HCT116 (cell line): ENCODE data around the gene SH2D6. TPM values are rescaled to one million over a fixed set of nuclear protein-coding genes. Genes with fewer than 3 reads are reported as not detected.

ENCODE experiments used
- ATAC-seq: fragments of 200-7000 bp; cut with Tn5 transposase; 2 replicates; pipeline ENCODE4 v1.9.1; 2020; ENCODE audit warnings: mild to moderate bottlenecking, moderate library complexity
- Bru-seq: library from RNA; stranded (reverse); fragments of 400-500 nt; gene quantifications from one replicate; lab custom pipeline; 2021; lab: Mats Ljungman, UMichigan
- BruChase-seq, 2 experiments: library from RNA; stranded (reverse); fragments of 400-500 nt; gene quantifications; one replicate each; lab custom pipeline; 2021; lab: Mats Ljungman, UMichigan
- BruUV-seq: library from RNA; stranded (reverse); fragments of 400-500 nt; replicated peaks from 2 replicates; lab custom pipeline; 2021; lab: Mats Ljungman, UMichigan
- CTCF ChIA-PET: fragments of 300-600 bp; sonication (Branson Sonifier 250); formaldehyde crosslinking; loops from one replicate; lab custom pipeline; 2021; ENCODE audit warnings: antibody characterized with exemption; lab: Charles Lee
- POLR2A ChIA-PET: fragments of 300-600, 350-600 bp; sonication (Branson Sonifier 250); formaldehyde crosslinking; loops from one replicate; lab custom pipeline; 2021; ENCODE audit warnings: antibody characterized with exemption; lab: Charles Lee
- RAD21 ChIA-PET, 2 experiments: fragments of 300-600 bp; sonication (Branson Sonifier 250); formaldehyde crosslinking; loops; one replicate each; lab custom pipeline; 2023; ENCODE audit warnings: low total read pairs in 2 of 2; ENCODE audit not compliant: uncharacterized antibody in 2 of 2, unreplicated experiment in 2 of 2, low non-redundant PET in 1 of 2; lab: Charles Lee
- DNase-seq: peaks from one replicate; pipeline ENCODE4 v3.0.0-alpha.2; 2010; ENCODE audit warnings: low read depth, low spot score
- H2AFZ ChIP-seq: fragments of 200-600 bp; shearing (Covaris generic), sonication (generic); 2 replicates; pipeline ENCODE4 v1.6.1; 2017; ENCODE audit warnings: low read depth, mixed run types, mixed read lengths, antibody characterized with exemption, low read length; ENCODE audit not compliant: poor library complexity, severe bottlenecking
- H3K27ac ChIP-seq: 2 replicates; pipeline ENCODE4 v1.5.1; 2012; ENCODE audit warnings: low read depth, low read length
- H3K27me3 ChIP-seq: fragments of 200-600 bp; sonication (generic); 2 replicates; pipeline ENCODE4 v1.6.1; 2016; ENCODE audit warnings: mixed run types, low read length, mixed read lengths; ENCODE audit not compliant: insufficient read depth
- H3K36me3 ChIP-seq, 2 experiments: fragments of 200-500 bp in 1 of 2; fragments of 200-600 bp in 1 of 2; sonication (Bioruptor generic) in 1 of 2; sonication (generic) in 1 of 2; 2 replicates each; pipeline versions ENCODE4 v1.5.1 to v1.6.1; 2014 to 2016; ENCODE audit warnings: low read length in 2 of 2, inconsistent platforms in 1 of 2, mixed read lengths in 1 of 2, mixed run types in 1 of 2; ENCODE audit not compliant: insufficient read depth in 2 of 2, control insufficient read depth in 1 of 2
- H3K4me1 ChIP-seq, 2 experiments: fragments of 200-600 bp in 1 of 2; sonication (generic) in 1 of 2; 2 replicates each; pipeline versions ENCODE4 v1.5.1 to v1.6.1; 2012 to 2017; ENCODE audit warnings: low read length in 2 of 2, inconsistent platforms in 1 of 2, mild to moderate bottlenecking in 1 of 2, mixed read lengths in 1 of 2, mixed run types in 1 of 2, moderate library complexity in 1 of 2; ENCODE audit not compliant: insufficient read depth in 2 of 2, control insufficient read depth in 1 of 2
- H3K4me2 ChIP-seq: fragments of 200-600 bp; sonication (generic); 2 replicates; pipeline ENCODE4 v1.6.1; 2017; ENCODE audit warnings: mixed run types, low read length, mixed read lengths
- H3K4me3 ChIP-seq, 2 experiments: fragments of 200-600 bp in 1 of 2; sonication (generic) in 1 of 2; replicated peaks in 1 of 2; 2 replicates each; pipeline ENCODE4 v1.5.1; 2011 to 2016; ENCODE audit warnings: low read length in 2 of 2, control low read depth in 1 of 2, low read depth in 1 of 2, mild to moderate bottlenecking in 1 of 2, mixed read lengths in 1 of 2, mixed run types in 1 of 2
- H3K79me2 ChIP-seq: fragments of 200-600 bp; sonication (generic); 2 replicates; pipeline ENCODE4 v1.6.1; 2017; ENCODE audit warnings: mild to moderate bottlenecking, mixed run types, low read length, moderate library complexity, mixed read lengths; ENCODE audit not compliant: insufficient read depth
- H3K9ac ChIP-seq: fragments of 200-600 bp; sonication (generic); 2 replicates; pipeline ENCODE4 v1.6.1; 2016; ENCODE audit warnings: low read length, mixed read lengths
- H3K9me2 ChIP-seq: fragments of 200-600 bp; sonication (generic), shearing (Covaris generic); 2 replicates; pipeline ENCODE4 v1.6.1; 2017; ENCODE audit warnings: mixed run types, mild to moderate bottlenecking, moderate library complexity; ENCODE audit not compliant: insufficient read depth
- H3K9me3 ChIP-seq, 2 experiments: fragments of 200-500 bp in 1 of 2; fragments of 200-600 bp in 1 of 2; sonication (Bioruptor generic) in 1 of 2; sonication (generic) in 1 of 2; 2 replicates each; pipeline ENCODE4 v1.6.1; 2014 to 2017; ENCODE audit warnings: low read length in 2 of 2, mixed read lengths in 2 of 2, inconsistent platforms in 1 of 2, low read depth in 1 of 2, mild to moderate bottlenecking in 1 of 2, mixed run types in 1 of 2, moderate library complexity in 1 of 2; ENCODE audit not compliant: control insufficient read depth in 1 of 2, insufficient read depth in 1 of 2
- H4K20me1 ChIP-seq: fragments of 200-600 bp; sonication (generic), shearing (Covaris generic); 2 replicates; pipeline ENCODE4 v1.6.1; 2017; ENCODE audit warnings: mixed run types, mild to moderate bottlenecking, moderate library complexity; ENCODE audit not compliant: insufficient read depth
- EZH2 ChIP-seq: fragments of 200-600 bp; sonication (generic); IDR thresholded peaks from 2 replicates; pipeline ENCODE4 v1.6.1; 2017; ENCODE audit warnings: antibody characterized with exemption, mixed run types
- POLR2A ChIP-seq: IDR thresholded peaks from 2 replicates; pipeline ENCODE4 v1.7.0; 2011; ENCODE audit warnings: borderline replicate concordance; ENCODE audit not compliant: insufficient read depth, insufficient read length; ENCODE audit errors: extremely low read depth
- POLR2AphosphoS5 ChIP-seq: IDR thresholded peaks from 2 replicates; pipeline ENCODE4 v1.6.1; 2011; ENCODE audit warnings: mild to moderate bottlenecking, low read depth, low read length, moderate library complexity
- YY1 ChIP-seq: IDR thresholded peaks from 2 replicates; pipeline ENCODE4 v1.6.1; 2011; ENCODE audit warnings: low read length, low read depth, moderate library complexity, mild to moderate bottlenecking; ENCODE audit not compliant: insufficient replicate concordance; ENCODE audit errors: extremely low read depth
- ZFX ChIP-seq: fragments of 450-650 bp; IDR thresholded peaks from 2 replicates; pipeline ENCODE4 v1.6.1; 2017
- intact Hi-C: fragments of 100-400 bp; cut with micrococcal nuclease; formaldehyde crosslinking; loops from 2 replicates; pipeline ENCODE4 v1.10.0; 2022
- long read RNA-seq: library from polyadenylated mRNA; unstranded; transcript quantifications from one replicate; pipeline ENCODE4 v2.0.0, GENCODE V29; 2021; ENCODE audit not compliant: unreplicated experiment
- polyA plus RNA-seq: library from polyadenylated mRNA; unstranded; fragments of >200 nt; gene quantifications from 2 replicates; pipeline ENCODE4 v1.2.1, GENCODE V29; 2012; ENCODE audit warnings: missing spikeins
- total RNA-seq: library from RNA; stranded (reverse); gene quantifications from one replicate; pipeline ENCODE4 v1.2.1, GENCODE V29; 2021; ENCODE audit not compliant: unreplicated experiment
- TF ChIP-seq, protein P1 (sequence below): IDR thresholded peaks from 2 replicates; pipeline ENCODE4 v1.6.1; 2011; ENCODE audit warnings: mild to moderate bottlenecking, low read length, moderate library complexity; ENCODE audit not compliant: insufficient replicate concordance; ENCODE audit errors: extremely low read depth

SH2D6 gene
- 2.7 TPM for total RNA-seq
- 0.51 and 1.1 TPM in 2 replicates for polyA plus RNA-seq
- Bru-seq, nascent RNA, result percentile 38 among the genes with signal in this experiment
- BruChase-seq, experiment 1, labeled RNA remaining after a 6-hour chase, result percentile 27 among the genes with signal in this experiment
- percentile 31 among the genes with signal in this experiment for BruChase-seq, experiment 2, labeled RNA remaining after a 2-hour chase
- long read RNA-seq, partial matches to known transcripts, result 1 of 2 reads
- long read RNA-seq, other reads (novel, unspliced or antisense), result 1 of 2 reads

DNA sequence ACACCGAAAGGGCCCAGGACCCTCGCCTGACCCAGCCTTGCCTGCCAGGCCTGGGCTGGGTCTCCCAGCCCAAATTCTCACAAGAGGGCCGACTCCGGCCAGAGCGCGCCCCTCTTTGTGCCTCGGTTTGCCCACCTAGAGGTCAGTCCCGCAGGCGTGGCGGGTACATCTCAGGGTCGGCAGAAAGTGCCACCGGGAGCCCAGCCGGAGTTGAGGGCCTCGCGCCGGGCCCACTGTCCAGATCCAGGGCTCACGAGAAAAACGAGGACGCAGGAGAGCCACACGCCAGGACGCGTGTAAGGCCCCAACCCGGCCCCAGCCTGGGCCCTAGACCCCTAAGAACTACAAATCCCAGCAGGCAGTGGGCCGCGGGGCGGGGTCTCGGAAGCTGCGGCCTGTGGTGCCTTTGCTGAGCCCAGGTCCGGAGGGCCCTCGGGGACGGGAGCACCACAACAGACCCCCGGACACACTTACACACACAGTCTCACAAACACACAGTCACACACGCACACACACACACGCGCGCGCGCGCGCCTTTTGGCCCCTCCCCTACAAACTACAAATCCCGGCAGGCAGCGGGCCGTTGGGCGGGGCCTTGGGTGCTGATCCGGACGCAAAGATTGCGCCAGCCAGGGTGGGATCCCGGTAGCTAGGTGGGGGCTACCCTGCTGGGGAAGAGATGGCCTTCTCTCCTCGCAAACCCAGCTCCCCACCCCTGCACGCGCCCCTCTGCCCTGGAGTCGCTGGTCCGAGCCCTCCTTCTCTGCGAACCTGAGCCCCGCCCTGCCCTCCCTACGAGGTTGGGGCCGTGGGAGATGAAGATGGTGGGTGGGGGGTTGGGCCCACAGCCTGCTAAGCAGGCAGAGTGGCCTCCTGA lies at the start of gene SH2D6:
TSS of gene SH2D6 (plus strand) at position 583 of the 877 bp plus-strand sequence. CDS start 10,752 bp downstream, outside the sequence.
- Histone ChIP-seq H3K79me2 (no peaks in the 10 kb centered on the region; the same call in 1 of the 2 replicates), H3K4me1 (peaks cover 44 to 59% of the 10 kb centered on the region in 2 experiments), H3K4me2 (peak within 1 kb of the TSS; percentile 95), H3K9ac (peak within 1 kb of the TSS; percentile 71), H3K27ac (peak within 1 kb of the TSS; percentile 88), H2AFZ (peak within 1 kb of the TSS; percentile 67), H3K27me3 (no peaks in the 10 kb centered on the region), H3K4me3 (peak within 1 kb of the TSS; percentile 72 to 73), H3K36me3 (no peaks in the 10 kb centered on the region), H4K20me1 (no peaks in the 10 kb centered on the region), H3K9me3 (no peaks in the 10 kb centered on the region), H3K9me2 (no peaks in the 10 kb centered on the region)
- POLR2A ChIA-PET, result interaction anchor here (1.0 to 15.9 kb wide), 5 partner anchors 64 to 193 kb away, joined by 3 to 236 read pairs (median 5); partner anchors contain the start of genes C2orf68, ELMOD3, GGCX and MAT2A
- RAD21 ChIA-PET, result interaction anchor here in 1 of 2 experiments (4.0 kb wide), 1 partner anchor 134 kb away, joined by 25 read pairs; no protein-coding TSS in a partner anchor
- TF ChIP-seq, protein P1, sequence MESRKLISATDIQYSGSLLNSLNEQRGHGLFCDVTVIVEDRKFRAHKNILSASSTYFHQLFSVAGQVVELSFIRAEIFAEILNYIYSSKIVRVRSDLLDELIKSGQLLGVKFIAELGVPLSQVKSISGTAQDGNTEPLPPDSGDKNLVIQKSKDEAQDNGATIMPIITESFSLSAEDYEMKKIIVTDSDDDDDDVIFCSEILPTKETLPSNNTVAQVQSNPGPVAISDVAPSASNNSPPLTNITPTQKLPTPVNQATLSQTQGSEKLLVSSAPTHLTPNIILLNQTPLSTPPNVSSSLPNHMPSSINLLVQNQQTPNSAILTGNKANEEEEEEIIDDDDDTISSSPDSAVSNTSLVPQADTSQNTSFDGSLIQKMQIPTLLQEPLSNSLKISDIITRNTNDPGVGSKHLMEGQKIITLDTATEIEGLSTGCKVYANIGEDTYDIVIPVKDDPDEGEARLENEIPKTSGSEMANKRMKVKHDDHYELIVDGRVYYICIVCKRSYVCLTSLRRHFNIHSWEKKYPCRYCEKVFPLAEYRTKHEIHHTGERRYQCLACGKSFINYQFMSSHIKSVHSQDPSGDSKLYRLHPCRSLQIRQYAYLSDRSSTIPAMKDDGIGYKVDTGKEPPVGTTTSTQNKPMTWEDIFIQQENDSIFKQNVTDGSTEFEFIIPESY, result no peak
- TF ChIP-seq POLR2AphosphoS5 (peak; percentile 56), YY1 (peak; percentile 50), EZH2 (no peak), POLR2A (peak; percentile 28), ZFX (peak; percentile 96)
- CTCF ChIA-PET, result interaction anchor here (4.8 kb wide), 1 partner anchor 132 kb away, joined by 118 read pairs; no protein-coding TSS in a partner anchor
- no TSS peak for BruUV-seq
- ATAC-seq (peak; percentile 74), DNase-seq (peak; percentile 52)
- intact Hi-C loops, result no loop called here
